M059J (cell line): Measurements from ENCODE around the gene YWHAB. TPM values are rescaled to one million over a fixed set of nuclear protein-coding genes. Genes with fewer than 3 reads are reported as not detected.
"Not testable (repeated sequence)": the region's sequence is repeated elsewhere in the genome, so short reads cannot be mapped to it uniquely, and the experiment has no call there.

Source experiments
- DNase-seq: peaks from one replicate; pipeline ENCODE4 v3.0.0-alpha.2; 2012; ENCODE audit warnings: low read depth
- total RNA-seq: library from RNA; depleted of rRNA; stranded (reverse); fragments of >200 nt; shearing (Covaris generic); gene quantifications from 2 replicates; pipeline ENCODE4 v1.2.3, GENCODE V29; 2014

YWHAB gene
- total RNA-seq, 1 experiment from 2014 or later, result 185 TPM

DNA sequence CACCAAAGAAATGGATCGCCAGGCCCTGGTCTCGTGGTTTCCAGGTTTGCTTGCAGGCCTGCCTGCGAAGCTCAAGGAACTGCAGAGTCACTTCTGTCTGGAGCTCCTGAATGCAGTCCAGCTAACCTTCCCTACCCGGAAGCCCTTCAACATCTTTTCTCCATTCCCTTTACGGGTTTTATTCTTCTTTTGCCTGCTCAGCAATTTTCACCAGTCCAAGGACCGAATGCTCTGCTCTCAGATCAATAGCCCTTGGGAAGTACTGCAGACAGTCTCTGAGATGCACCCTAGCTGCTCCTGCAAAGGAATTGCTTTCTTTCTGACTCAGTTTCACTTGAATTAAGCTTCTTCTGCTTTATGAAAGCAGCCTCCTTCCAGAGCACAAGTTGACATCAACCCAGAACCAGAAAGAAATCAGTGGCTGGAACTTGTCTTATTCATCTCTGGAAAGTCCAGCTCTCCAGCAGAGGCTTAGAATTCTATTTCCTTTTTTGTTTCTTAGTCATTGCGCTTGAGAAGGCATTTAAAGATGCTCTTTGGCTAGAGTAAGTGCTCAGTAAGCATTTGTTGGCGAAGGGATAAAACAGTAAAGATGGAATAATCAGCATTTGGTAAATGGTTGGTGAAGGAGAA, 18.7 kb upstream of the YWHAB start:
- DNase-seq, result no peak

DNA sequence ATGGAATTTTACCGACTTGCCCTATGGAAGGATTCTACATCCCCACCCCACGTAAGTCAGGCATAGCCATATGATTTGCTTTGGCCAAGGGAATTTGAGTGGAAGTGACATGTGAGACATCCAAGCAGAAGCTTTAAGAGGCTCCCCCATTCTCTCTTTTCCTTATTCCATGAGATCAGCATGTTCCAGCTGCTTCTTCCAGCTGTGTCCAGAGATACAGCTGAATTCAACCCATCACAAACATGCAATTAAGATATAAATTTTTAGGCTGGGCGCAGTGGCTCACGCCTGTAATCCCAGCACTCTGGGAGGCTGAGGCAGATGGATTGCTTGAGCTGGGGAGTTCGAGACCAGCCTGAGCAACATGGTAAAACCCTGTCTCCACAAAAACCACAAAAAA, 16.0 kb upstream of the YWHAB start:
- no peak for DNase-seq

DNA sequence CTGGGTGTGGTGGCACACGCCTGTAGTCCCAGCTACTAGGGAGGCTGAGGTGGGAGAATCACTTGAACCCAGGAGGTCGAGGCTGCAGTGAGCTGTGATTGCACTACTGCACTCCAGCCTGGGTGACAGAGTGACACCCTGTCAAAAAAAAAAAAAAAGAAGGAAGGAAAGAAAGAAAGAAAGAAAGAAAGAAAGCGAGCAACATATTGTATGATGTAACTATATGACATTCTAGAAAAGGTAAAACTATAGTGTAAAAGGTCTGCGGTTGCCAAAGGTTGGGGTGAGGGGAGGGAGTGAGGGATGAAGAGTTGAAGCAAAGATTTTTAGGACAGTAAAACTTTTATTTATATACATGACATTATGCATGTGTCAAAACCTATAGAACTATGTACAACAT, 3.1 kb upstream of the YWHAB start:
- DNase-seq, result not testable (repeated sequence)

DNA sequence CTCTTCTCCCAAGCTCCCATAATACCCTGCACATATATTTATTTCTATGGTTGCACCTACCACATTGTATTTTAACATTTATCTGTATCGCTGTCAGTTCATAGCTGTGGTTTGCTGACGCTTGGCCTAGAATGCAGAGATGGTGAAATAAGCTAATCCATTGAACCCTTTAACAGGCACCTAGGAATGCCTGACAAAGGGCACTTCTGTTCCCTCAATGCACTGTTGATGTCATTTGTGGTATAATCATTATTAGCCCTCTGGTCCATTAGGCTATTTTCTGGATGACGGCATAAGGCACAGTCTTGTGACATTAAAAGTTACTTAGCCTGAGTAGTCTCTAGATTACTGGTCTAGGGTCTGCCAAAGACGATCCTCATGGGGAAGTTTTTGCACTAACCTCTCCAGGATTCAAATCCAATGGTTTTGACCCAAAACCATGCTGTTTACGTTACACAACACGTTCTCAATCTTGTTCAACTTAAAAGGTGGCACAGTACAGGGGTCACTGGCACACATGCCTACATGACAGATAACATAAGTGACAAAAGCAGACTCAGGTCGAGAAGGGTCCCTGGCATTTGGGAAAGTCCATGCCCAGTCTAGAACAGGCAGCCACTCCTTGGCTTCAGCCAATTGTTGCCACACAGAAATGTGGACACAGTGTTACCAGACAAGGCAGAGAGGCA, 2.1 kb upstream of the YWHAB start:
- no peak for DNase-seq

DNA sequence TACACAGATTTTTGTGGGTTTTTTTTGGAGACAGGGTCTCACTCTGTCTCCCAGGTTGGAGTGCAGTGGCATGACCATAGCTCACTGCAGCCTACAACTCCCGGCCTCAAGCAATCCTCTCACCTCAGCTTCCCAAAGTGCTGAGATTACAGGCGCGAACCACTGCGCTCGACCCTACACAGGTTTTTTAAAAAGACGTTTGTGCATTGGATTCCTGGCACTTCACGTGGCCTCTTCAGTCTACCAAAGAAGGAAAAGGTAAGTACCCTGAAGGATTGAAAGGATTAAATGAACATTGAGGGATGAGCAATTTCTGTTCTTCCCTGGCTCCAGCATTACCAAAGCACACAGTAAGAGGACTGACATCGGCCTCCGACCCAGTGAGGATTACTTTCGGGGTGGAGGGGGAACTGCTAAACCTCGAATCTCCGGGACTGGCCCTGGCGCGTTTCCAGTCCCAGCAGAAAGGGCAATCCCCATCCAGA, 556 bp upstream of the YWHAB start:
- DNase-seq, result no peak

DNA sequence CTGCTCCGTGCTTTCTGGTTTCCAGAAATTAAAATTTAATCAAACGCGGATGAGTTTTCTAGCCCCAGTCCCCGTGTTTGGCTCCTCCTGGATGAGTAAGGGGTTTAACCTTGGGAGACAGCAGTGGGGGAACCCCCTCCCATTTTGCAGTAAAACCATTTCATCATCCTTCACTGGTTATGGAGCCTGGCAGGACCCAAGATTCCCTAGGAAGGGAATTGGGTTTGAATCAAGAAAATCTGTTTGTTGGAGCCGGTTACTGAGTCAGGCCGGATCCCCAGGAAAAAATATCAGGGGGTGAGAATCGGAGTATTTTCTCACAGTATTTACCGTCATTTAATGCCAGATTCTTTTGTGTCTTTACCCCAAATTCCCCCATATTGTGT, 754 bp downstream of the YWHAB start:
- DNase-seq, result peak; percentile 17

DNA sequence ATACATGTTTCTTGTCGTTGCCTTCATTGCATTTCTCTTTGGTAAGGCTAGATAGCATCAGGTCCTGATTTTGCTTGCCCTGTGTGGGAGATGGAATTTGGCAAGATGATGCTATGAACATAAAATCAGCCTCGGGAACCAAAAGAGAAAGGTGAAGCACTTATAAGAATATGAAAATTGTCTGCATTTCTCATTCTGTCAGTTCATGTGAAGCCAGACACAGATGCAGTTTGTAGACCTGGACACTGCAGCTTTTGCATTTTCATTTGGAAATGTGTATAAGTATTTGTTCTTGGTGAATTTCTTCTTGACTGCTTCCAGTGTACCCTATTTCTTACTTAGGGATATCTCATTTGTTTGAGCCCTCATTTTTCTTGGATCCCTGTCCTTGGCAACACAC, 1.3 kb downstream of the YWHAB start:
- DNase-seq, result no peak

DNA sequence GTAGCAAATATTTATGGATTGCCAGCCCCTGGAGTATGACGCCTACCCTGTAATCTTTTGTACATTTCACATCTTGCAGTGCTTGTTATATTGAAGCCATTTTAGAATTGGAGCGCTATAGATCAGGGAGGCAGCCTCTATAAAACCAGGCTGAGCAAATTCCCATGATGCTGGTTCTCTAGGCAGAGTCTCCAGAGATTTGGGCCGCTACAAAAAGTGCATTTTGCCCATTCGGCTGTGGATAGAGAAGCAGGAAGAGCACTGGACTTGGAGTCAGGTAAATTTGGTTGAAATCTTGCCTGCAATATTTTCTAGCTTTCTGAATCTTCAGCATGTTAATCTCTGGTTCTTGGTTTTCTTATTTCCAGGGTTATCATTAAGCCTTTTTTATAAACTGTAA, 2.0 kb downstream of the YWHAB start:
- no peak for DNase-seq

DNA sequence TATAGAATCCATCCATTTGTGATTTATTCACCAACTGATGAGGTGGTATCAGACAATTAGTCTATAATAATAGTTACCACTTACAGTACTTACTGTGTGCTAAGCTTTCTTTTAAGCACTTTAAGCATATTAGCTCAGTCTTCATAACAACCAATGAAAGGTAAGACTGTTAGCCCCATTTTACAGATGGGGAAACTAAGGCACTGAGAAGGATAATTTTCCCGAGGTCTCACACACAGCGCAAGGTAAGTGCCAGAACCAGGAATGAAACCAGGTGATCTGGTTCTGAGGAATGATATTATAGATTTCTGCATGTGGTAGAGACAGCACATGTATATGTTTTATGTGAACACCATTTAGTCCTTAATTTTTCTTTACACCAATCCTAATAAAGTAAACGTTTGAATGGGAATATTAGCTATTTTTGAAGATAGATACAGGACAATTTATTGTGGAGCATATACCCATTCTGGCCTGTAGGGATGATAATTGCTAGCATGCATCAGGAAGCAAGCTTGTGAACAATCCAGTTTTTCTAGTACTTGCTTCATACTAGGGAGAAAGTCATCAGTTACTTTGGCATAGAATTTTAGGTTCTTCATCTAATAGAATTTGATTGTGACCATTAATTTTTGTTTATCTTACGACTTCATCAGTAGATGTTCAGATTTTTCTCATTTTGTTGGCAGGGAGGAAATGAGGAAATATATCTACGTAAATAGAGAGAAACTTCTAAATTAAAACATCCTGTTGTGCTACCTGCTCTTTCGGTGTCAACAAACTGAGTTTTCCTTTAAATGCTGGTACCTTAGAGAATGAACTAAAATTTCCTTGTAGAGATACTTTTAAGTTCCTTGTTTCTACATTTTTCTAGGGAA, 3.0 kb downstream of the YWHAB start:
- no peak for DNase-seq

DNA sequence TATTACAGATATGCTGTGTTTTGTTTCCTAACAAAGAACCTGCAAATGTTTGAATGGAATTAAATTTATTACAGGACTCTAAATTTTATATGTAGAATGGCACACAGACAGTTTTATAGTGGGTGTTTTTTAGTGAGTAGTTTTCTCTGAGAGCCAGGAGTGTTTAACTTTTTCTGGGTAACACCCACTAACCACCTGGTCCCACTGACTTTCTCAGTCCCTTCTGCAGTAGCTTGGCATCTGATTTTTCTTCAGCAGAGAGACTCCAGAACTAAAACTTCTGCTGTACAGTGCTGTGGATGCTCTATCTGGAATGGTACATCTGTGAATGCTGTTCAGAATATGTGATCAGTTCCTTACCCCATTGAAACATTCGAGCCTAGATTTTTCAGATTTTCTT, 6.3 kb downstream of the YWHAB start:
- no peak for DNase-seq

DNA sequence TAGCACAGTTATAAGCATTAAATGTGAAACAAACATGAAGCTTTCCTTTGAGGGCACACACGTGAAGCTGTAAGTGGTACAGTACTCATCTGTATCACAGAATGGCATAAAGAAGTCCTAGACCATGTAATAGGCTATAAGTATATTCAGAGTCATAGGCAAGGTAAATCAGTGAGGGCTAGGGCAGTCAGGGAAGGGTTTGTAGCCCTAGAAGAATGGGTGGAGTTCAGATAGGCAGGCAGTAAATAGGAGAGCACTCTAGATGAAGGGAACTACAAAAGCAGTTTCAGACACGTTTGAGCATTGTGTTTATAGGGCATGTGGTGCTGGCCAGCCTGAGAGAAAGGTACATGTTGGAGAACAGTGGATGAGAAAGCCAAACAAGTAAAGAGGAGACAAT, 9.5 kb downstream of the YWHAB start:
- no peak for DNase-seq

DNA sequence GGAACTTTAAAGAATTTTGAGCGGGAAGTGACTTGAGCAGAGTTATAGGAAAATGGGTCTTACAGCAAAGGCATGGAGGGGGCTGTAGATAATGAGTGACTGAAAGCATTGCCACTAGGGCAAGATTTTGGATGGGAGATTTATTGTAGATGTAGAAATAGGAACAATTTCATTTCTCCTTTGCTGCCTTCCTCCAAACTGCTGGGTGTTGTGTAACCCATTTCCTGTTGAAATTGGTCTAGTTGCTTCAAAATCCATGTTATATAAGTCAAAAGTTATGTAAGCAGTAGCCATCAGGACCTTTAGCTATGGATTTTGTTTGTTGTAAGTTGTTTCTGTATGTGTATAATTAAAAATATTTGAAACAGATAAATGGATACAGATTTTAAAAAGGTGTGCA, 11.1 kb downstream of the YWHAB start:
- DNase-seq, result peak; percentile 17

DNA sequence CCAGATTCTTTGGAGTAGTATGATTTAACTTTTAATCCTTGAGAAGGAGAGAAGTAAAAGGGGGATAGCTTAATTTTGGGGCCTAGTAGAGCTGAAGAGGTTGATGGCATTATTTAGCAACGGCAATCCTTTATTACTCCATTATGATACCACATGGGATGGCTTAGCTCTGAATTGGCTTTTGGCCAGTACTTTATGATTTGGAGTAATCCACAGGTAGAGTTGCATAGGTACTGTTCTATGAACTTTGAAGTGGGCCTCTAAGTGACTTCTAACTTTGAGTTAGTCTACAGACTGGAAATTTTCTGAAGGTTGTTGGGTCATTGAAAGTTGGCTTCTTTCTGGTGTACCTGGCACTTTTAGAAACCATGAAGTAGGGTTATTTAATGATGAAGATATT, 11.6 kb downstream of the YWHAB start:
- no peak for DNase-seq

DNA sequence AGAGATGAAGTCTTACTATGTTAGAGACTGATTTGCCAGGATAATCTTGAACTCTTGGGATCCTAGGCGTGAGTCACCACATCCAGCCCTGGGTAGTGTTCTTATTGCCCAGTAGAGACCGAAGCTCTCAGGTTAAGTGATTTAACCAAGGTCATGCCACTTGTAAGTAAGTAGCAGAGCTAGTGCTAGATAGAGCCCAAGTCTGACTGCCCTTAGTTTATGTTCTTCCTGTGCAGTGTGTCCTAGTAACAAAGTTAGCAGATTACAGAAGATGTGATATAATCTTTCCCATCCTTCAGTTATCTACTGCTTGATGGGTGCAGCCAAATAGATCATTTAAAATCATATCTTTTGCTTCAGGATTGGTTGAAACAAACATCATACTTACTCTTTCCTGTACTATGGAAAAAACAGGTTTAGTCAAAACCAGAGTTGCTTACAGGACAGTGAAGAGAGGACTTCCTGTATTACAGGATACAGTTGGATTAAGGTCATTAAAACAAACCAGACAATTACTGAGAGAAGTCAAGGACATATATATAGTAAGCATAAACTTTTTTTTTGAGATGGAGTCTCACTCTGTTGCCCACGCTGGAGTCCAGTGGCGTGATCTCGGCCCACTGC, 14.8 kb downstream of the YWHAB start:
- DNase-seq, result peak; percentile 61

DNA sequence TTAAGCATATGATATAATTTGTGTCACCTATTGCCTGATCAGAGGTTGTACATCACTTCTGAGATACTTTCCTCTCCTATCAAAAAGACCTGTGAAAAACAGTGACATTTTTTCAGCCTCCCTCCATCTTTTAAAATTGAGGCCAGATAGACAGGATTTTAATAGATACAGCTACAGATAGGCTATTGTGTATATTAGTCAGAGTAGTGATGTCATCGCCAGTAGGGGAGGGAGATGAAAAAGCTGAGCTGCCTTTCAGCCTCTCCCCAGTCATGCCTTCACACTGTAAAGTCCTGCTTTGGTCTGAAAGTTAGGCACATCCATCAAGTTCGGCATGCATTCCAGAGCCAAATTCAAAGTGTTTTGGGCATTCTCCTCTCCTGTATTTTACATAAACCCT, 16.5 kb downstream of the YWHAB start:
- DNase-seq, result peak; percentile 62

DNA sequence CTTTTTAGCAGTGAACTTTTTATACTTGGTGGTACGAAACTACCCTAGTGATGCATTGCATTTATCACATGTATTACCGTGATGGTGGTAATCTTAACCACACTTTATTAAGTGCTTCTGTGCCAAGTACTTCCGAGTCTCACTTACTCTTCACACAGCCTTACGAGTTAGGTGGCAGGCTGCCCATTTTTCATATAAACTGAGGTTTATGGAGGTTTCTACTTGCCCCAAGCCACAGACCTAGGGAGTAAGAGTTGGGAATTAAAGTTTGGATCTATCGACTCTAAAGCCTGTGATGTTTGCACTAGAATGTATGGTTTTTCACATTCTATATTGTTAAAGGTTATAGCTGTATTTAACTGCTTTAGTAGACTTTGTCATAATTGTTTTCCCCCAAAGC, 18.9 kb downstream of the YWHAB start:
- peak; percentile 16 for DNase-seq

DNA sequence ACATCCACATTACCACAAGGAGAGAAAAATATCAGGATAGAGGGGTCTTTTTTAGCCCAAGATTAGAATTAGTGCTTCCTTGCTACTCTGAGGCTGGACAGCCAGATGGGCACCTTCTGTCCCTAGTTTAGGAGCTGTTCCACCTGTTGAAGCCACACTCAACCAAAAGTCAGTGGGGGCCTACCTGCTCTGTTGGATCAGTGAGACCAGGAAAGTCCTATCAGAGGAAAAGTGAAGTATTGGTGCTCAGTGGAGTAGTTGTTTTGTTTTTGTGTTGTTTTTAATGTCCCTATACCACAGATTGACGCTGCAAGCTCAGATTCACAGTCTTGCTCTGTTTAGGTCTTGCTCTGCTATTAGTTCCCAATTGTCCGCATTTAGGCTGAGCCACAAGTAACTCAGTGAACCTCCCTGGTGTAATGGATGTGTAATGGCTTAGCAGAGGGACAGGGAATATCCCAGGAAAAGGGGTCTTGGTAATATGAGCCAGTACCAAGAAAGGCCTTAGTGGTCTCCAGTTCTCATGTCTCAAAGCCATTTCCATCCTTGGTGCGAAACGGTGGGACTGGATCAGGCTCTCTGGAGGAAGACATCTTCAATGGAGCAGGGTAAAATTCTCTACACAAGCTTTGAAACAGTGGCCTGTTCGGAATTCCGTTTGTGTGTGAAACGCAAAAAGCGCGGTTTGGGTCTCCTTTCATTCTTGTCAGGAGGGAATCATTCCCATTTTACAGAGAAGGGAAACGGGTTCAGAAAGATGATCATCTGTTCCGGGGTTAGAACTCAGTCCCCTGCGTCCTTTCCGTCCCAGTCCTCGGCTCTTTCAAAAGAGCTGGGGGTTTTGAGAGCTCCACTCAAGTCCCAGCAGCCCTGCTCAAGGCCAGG, 23.7 kb downstream of the YWHAB start:
- peak; percentile 8 for DNase-seq

DNA sequence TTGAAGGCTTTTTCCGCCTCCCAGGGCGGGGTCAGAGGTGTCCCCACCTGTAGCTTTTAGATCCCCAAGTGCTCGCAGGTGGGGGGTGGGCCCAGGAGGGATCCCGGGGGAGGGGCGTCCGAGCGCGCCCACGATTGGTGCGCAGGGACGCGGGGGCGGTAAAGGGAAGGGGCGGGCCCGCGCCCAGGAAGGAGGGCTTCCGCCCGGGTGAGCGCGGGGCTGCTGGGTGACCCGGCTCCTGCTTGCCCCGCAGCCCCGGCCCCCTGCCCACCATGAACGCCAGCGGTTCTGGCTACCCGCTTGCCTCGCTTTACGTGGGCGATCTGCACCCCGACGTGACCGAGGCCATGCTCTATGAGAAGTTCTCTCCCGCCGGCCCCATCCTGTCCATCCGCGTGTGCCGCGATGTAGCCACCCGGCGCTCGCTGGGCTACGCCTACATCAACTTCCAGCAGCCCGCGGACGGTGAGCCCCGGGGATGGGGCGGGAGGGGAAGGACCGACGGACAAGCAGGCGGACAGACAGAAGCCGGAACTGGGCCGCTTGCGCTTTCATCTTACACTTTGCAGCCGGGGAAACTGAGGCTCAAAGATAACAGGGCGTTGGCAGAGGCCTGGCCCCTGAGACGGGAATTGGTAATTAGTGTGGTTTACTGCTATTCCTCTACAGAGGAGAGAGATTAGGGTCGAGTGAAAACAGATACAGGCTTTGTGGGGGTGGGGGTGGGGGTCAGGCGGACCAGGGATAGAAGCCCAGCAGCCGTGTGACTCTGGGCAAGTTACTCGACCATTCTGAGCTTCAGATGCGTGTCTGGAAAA, 24.6 kb downstream of the YWHAB start, which contains the start of gene PABPC1L:
TSS of gene PABPC1L (plus strand) at position 189 of the 818 bp plus-strand sequence. CDS start at position 273, 84 bp downstream.
- DNase-seq, result peak; percentile 74

DNA sequence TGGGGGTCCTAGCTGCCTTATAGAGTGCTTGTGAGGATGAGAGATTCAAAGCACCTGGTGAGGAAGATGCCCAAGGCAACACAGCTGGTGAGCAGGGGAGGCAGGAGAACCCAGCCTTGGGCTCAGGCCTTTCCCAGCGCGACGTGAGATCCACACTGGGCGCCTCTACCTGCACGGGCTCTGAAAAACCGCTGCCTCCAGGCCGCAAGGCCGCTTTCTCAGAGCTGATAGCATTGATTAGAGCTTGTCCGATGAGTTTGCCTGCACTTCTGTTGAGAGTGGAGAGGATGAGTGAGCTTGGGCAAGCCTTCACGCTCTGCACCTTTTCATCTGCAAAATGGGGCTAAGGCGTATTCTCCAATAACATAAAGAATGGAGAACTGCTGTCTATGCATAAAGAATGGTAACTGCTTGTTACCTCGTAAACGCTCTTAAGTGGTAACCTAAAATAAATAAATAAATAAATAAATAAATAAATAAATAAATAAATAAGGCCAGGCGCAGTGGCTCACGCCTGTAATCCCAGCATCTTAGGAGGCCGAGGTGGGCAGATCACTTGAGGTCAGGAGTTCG, 25.3 kb downstream of the YWHAB start:
- DNase-seq, result peak; percentile 12
